Measurements from ENCODE around the gene TCP11. TPM values are rescaled to one million over a fixed set of nuclear protein-coding genes. Genes with fewer than 3 reads are reported as not detected.
"Not testable (repeated sequence)": the region's sequence is repeated elsewhere in the genome, so short reads cannot be mapped to it uniquely, and the experiment has no call there.

The TCP11 gene
- total RNA-seq, 3 donors from 2014 or later: 0.32 to 0.66 TPM; not detected in 1

- Histone ChIP-seq H3K36me3 (no peaks in the 10 kb centered on the region), H3K4me1 (no peaks in the 10 kb centered on the region), H3K4me3 (peak overlapping the region in 1 of 3 donors; percentile 48), H3K9me3 (no peaks in the 10 kb centered on the region), H3K27me3 (no peaks in the 10 kb centered on the region), H3K27ac (no peak overlapping the region)
- no peak for DNase-seq (ENCODE audit: low spot score in 2 of 2)
- intact Hi-C loops (cut with DNase I; ENCODE audit: low total_unique reads): loop anchor here (10.0 kb wide), 1 partner anchor 64 kb away; no protein-coding TSS in a partner anchor
- TF ChIP-seq POLR2AphosphoS5 (IDR thresholded peaks at IDR 0.05) (no peak), POLR2A (IDR thresholded peaks at IDR 0.05) (no peak), CTCF (IDR thresholded peaks at IDR 0.05) (no peak)
Observed at GRCh38 chr6:35140639-35141006, 516 bp downstream of the TCP11 start.

GRCh38 chr6:35139924-35140638, 1.1 kb downstream of the TCP11 start:
- no peaks in the 10 kb centered on the region for H3K27me3 ChIP-seq
- H3K27ac ChIP-seq: no peak overlapping the region
- H3K4me1 ChIP-seq: no peaks in the 10 kb centered on the region
- no peaks in the 10 kb centered on the region for H3K9me3 ChIP-seq
- TF ChIP-seq CTCF (IDR thresholded peaks at IDR 0.05) (peak; percentile 71 to 89 (median 86)), POLR2AphosphoS5 (IDR thresholded peaks at IDR 0.05) (no peak)
- intact Hi-C loops (cut with DNase I; ENCODE audit: low total_unique reads): loop anchor here (10.0 kb wide), 2 partner anchors 65 to 155 kb away; no protein-coding TSS in a partner anchor
- no peak overlapping the region for H3K4me3 ChIP-seq
- DNase-seq (ENCODE audit: low spot score in 2 of 2): no peak
- H3K36me3 ChIP-seq: no peaks in the 10 kb centered on the region

- no peak overlapping the region for H3K27ac ChIP-seq
- DNase-seq (ENCODE audit: low spot score in 2 of 2): no peak
- TF ChIP-seq POLR2AphosphoS5 (IDR thresholded peaks at IDR 0.05): no peak
- no peak for TF ChIP-seq POLR2A (IDR thresholded peaks at IDR 0.05)
- no peak for TF ChIP-seq CTCF (IDR thresholded peaks at IDR 0.05)
- H3K4me1 ChIP-seq: no peaks in the 10 kb centered on the region
- no peaks in the 10 kb centered on the region for H3K9me3 ChIP-seq
- H3K36me3 ChIP-seq: no peaks in the 10 kb centered on the region
- H3K27me3 ChIP-seq: no peaks in the 10 kb centered on the region
- H3K4me3 ChIP-seq: no peak overlapping the region
- intact Hi-C loops (cut with DNase I; ENCODE audit: low total_unique reads): loop anchor here (10.0 kb wide), 1 partner anchor 155 kb away; no protein-coding TSS in a partner anchor
Observed at GRCh38 chr6:35139470-35139869, 1.7 kb downstream of the TCP11 start.

GRCh38 chr6:35138191-35138590, 2.9 kb downstream of the TCP11 start:
- not testable (repeated sequence) for DNase-seq (ENCODE audit: low spot score in 2 of 2); H3K36me3 ChIP-seq; H3K9me3 ChIP-seq; H3K27ac ChIP-seq; H3K4me3 ChIP-seq; H3K27me3 ChIP-seq; H3K4me1 ChIP-seq
- intact Hi-C loops (cut with DNase I; ENCODE audit: low total_unique reads): loop anchor here (10.0 kb wide), 1 partner anchor 153 kb away; no protein-coding TSS in a partner anchor

GRCh38 chr6:35136185-35136584, 5.0 kb downstream of the TCP11 start:
- no peaks in the 10 kb centered on the region for H3K9me3 ChIP-seq
- intact Hi-C loops (cut with DNase I; ENCODE audit: low total_unique reads): loop anchor here (10.0 kb wide), 1 partner anchor 151 kb away; no protein-coding TSS in a partner anchor
- no peaks in the 10 kb centered on the region for H3K4me1 ChIP-seq
- H3K36me3 ChIP-seq: no peaks in the 10 kb centered on the region
- no peak overlapping the region for H3K4me3 ChIP-seq
- no peak for TF ChIP-seq POLR2AphosphoS5 (IDR thresholded peaks at IDR 0.05)
- no peak for TF ChIP-seq CTCF (IDR thresholded peaks at IDR 0.05)
- TF ChIP-seq POLR2A (IDR thresholded peaks at IDR 0.05): no peak
- DNase-seq (ENCODE audit: low spot score in 2 of 2): no peak
- H3K27me3 ChIP-seq: no peaks in the 10 kb centered on the region
- no peak overlapping the region for H3K27ac ChIP-seq
